BLaER1 treated with 17β-estradiol and CSF1 and Interleukin-3, amounts not matched to agents 10 nM and 100 nM (cell line): Measurements from ENCODE around the gene CD48.
A peak's percentile ranks its signal among the peaks of the same experiment; 100 is the strongest.
"Not testable (repeated sequence)": the region's sequence is repeated elsewhere in the genome, so short reads cannot be mapped to it uniquely, and the experiment has no call there.

Source experiments
- H3K27ac ChIP-seq, 11 experiments: shearing (Covaris generic); formaldehyde crosslinking; 2 replicates each; pipeline ENCODE4 v1.8.1; 2022
- H3K27me3 ChIP-seq, 11 experiments: shearing (Covaris generic); formaldehyde crosslinking; 2 replicates each; pipeline ENCODE4 v1.8.1; 2022
- H3K36me3 ChIP-seq, 11 experiments: shearing (Covaris generic); formaldehyde crosslinking; 2 replicates each; pipeline ENCODE4 v1.8.1; 2022
- H3K4me1 ChIP-seq, 10 experiments: shearing (Covaris generic); formaldehyde crosslinking; 2 replicates each; pipeline ENCODE4 v1.8.1; 2022
- H3K4me2 ChIP-seq, 11 experiments: shearing (Covaris generic); formaldehyde crosslinking; 2 replicates each; pipeline ENCODE4 v1.8.1; 2022
- H3K4me3 ChIP-seq, 10 experiments: shearing (Covaris generic); formaldehyde crosslinking; 2 replicates each; pipeline ENCODE4 v1.8.1; 2022
- H3K9ac ChIP-seq, 11 experiments: shearing (Covaris generic); formaldehyde crosslinking; 2 replicates each; pipeline ENCODE4 v1.8.1; 2022
- H3K9me3 ChIP-seq, 11 experiments: shearing (Covaris generic); formaldehyde crosslinking; replicated peaks in 1 of 11; 2 replicates each; pipeline ENCODE4 v1.8.1; 2022
- H4K20me1 ChIP-seq, 11 experiments: shearing (Covaris generic); formaldehyde crosslinking; 2 replicates each; pipeline ENCODE4 v1.8.1; 2022
- Cebpa-rat ChIP-seq, 11 experiments: shearing (Covaris generic); IDR thresholded peaks; 2 replicates each; pipeline ENCODE4 v1.8.1; 2022

CD48 gene

DNA sequence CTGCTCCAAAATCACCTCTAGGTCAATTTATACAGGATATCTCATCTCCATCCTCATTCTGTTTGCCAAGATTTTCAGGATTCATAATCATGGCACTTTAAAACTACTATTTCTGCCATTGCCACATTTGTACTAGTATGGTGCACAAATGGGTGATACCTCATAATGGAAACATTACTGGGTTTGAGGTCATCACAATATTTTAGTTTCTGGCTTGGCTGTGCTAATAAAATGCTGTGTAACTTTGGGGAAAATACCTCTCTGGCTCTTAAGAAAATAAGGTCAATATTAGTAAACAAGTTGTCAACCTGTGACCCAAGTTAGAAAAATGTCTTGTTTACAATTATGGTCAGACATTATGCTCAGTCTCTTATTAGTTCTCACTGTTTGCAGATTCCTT lies 22.7 kb upstream of the CD48 start:
- Histone ChIP-seq H3K27ac (no peak overlapping the region), H3K27me3 (no peaks in the 10 kb centered on the region), H3K36me3 (no peaks in the 10 kb centered on the region), H4K20me1 (no peaks in the 10 kb centered on the region), H3K9me3 (peaks cover 13 to 36% (median 18%) of the 10 kb centered on the region in 11 experiments), H3K4me3 (no peak overlapping the region), H3K4me1 (peaks cover 6 to 40% (median 11%) of the 10 kb centered on the region in 10 experiments; a peak in 15 of 20 replicates), H3K4me2 (peak overlapping the region in 7 of 11 experiments; percentile 4 to 52 (median 48); a peak in 7 of 22 replicates), H3K9ac (no peak overlapping the region)
- TF ChIP-seq Cebpa-rat (IDR thresholded peaks at IDR 0.05), result no peak

DNA sequence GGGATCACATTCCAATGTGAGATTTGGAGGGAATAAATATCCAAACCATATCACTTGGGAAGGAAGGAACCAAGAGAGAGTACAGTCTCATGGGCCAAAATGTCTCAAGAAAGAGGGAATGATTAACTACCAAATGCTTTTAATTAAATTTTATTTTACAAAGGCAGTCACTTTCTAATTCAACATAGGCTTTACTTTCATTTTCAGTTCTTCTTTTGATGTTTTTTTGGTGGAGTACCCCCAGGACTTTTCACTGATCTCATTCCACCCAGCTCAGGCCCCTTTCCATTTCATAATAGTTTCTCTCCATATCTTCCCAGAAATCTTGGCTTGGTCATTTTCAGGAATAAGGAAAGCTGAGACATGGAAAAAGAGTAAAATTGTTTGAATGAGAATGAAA lies 22.3 kb upstream of the CD48 start:
- Histone ChIP-seq H3K4me2 (peak overlapping the region; percentile 4 to 62 (median 48); a peak in 18 of 22 replicates), H3K4me3 (no peak overlapping the region)
- TF ChIP-seq Cebpa-rat (IDR thresholded peaks at IDR 0.05), result no peak

DNA sequence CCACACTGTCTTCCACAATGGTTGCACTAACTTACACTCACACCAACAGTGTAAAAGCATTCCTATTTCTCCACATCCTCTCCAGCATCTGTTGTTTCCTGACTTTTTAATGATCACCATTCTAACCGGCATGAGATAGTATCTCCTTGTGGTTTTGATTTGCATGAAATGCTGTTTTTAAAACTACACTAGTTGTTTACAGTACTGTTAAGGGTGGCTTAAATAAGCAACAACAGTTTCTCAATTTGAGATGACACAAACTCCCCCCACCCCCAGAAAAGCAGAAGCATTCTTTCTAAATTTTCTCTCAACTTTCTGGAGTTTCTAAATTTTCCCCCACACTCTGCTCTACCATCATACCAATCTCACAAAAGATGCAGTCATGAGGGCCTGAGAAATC lies 20.4 kb upstream of the CD48 start:
- Histone ChIP-seq H3K4me2 (peak overlapping the region in 3 of 11 experiments; percentile 41 to 58 (median 50); a peak in 6 of 22 replicates), H3K27ac (peak overlapping the region in 2 of 11 experiments; percentile 50; a peak in 4 of 22 replicates), H3K4me1 (peaks cover 7 to 43% (median 10%) of the 10 kb centered on the region in 10 experiments; a peak in 16 of 20 replicates), H3K4me3 (no peak overlapping the region), H4K20me1 (no peaks in the 10 kb centered on the region), H3K27me3 (no peaks in the 10 kb centered on the region), H3K36me3 (no peaks in the 10 kb centered on the region), H3K9me3 (peaks cover 8 to 30% (median 12%) of the 10 kb centered on the region in 11 experiments), H3K9ac (no peak overlapping the region)
- no peak for TF ChIP-seq Cebpa-rat (IDR thresholded peaks at IDR 0.05)

More for the DNA sequence above, 22.3 kb upstream of the CD48 start:
- Histone ChIP-seq H3K36me3 (no peaks in the 10 kb centered on the region), H4K20me1 (no peaks in the 10 kb centered on the region), H3K9ac (no peak overlapping the region), H3K27ac (peak overlapping the region in 3 of 11 experiments; percentile 25 to 44 (median 37); a peak in 3 of 22 replicates), H3K27me3 (no peaks in the 10 kb centered on the region), H3K9me3 (peaks cover 13 to 36% (median 18%) of the 10 kb centered on the region in 11 experiments), H3K4me1 (peaks cover 6 to 36% (median 8%) of the 10 kb centered on the region in 10 experiments; a peak in 15 of 20 replicates)

DNA sequence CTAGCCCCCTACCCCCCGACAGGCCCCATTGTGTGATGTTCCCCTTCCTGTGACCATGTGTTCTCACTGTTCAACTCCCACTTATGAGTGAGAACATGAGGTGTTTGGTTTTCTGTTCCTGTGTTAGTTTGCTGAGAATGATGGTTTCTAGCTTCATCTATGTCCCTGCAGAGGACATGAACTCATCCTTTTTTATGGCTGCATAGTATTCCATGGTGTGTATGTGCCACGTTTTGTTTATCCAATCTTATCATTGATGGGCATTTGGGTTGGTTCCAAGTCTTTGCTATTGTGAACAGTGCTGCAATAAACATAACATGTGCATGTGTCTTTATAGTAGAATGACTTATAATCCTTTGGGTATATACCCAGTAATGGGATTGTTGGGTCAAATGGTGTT lies 19.9 kb upstream of the CD48 start:
- Histone ChIP-seq H3K4me1 (peaks cover 8 to 47% (median 14%) of the 10 kb centered on the region in 10 experiments; a peak in 18 of 20 replicates), H3K9me3 (peaks cover 7 to 26% (median 8%) of the 10 kb centered on the region in 11 experiments), H3K4me2 (peak overlapping the region in 2 of 11 experiments; percentile 41 to 50; a peak in 4 of 22 replicates), H3K27ac (peak overlapping the region in 2 of 11 experiments; percentile 16 to 50; a peak in 1 of 22 replicates)
- H3K27me3 ChIP-seq, H3K36me3 ChIP-seq, H4K20me1 ChIP-seq, H3K9ac ChIP-seq, H3K4me3 ChIP-seq: not testable (repeated sequence)

DNA sequence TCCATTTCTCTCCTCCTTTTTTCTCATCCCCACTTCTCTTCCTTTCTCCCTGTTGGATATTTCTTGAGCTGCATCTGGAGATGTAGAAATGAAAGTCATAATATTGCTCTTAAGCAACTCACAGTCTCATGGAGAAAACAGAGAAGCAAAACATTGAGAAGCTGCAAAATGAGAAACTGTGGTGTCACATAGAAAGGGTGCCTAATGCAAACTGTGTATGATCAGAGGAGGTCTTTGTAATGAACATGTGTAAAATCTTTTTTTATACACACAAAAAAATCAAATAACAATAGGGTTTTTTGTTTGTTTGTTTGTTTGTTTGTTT lies 15.7 kb upstream of the CD48 start:
- no peaks in the 10 kb centered on the region for H4K20me1 ChIP-seq
- H3K9ac ChIP-seq, result no peak overlapping the region
- H3K4me1 ChIP-seq, result peaks cover 33 to 57% (median 41%) of the 10 kb centered on the region in 10 experiments
- peaks cover 0 to 5% (median 0%) of the 10 kb centered on the region in 11 experiments; a peak in 2 of 22 replicates for H3K9me3 ChIP-seq
- no peak overlapping the region for H3K4me3 ChIP-seq
- H3K36me3 ChIP-seq, result no peaks in the 10 kb centered on the region
- no peak overlapping the region for H3K27ac ChIP-seq
- peak overlapping the region in 8 of 11 experiments; percentile 1 to 66 (median 29); a peak in 12 of 22 replicates for H3K4me2 ChIP-seq
- no peaks in the 10 kb centered on the region for H3K27me3 ChIP-seq
- no peak for TF ChIP-seq Cebpa-rat (IDR thresholded peaks at IDR 0.05)

DNA sequence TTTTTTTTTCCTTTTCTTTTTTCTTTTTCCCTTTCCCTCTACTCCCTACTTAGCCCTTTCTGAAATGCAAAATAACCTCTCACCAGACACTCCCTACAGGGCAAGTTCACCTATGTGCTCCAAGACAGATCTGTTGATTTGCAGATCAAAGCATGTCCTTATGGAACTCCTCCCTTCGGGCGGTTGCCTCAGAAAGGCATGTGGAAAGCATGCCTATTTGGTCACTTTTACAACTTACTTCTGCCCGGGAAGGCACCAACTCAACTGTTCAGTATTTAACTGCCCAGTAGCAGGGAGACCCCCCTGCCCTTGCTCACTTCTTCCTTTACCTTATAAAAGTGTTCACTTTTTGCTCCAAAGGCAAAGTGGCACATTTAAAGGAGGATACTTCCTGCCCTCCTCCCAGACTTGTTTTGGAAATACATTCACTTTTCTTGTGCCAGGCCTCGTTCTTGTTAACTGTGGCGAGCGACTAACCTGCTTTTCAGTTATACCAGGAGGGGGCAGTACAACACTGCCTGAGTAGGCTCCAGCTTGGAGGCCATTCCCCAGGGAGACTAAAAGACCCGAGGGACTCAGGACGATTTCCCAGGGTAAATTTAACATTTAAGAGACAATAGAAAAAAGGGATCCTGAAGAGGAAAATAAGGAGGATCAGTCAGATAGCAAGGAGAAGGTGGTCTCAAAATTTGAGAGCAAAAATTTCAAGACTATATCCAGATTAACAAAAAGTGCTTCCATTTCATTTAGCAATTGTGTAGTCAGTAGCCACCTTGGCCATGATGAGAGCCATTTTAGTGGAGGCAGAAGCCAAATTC lies 15.1 kb upstream of the CD48 start:
- no peaks in the 10 kb centered on the region for H3K36me3 ChIP-seq
- H3K9me3 ChIP-seq, result peaks cover 0 to 4% (median 0%) of the 10 kb centered on the region in 11 experiments; a peak in 2 of 22 replicates
- H3K27me3 ChIP-seq, result no peaks in the 10 kb centered on the region
- peak overlapping the region in 2 of 11 experiments; percentile 7 to 46; a peak in 3 of 22 replicates for H3K27ac ChIP-seq
- TF ChIP-seq Cebpa-rat (IDR thresholded peaks at IDR 0.05), result no peak
- peaks cover 35 to 57% (median 42%) of the 10 kb centered on the region in 10 experiments for H3K4me1 ChIP-seq
- H3K4me2 ChIP-seq, result peak overlapping the region in 10 of 11 experiments; percentile 1 to 66 (median 29); a peak in 16 of 22 replicates
- H3K4me3 ChIP-seq, result no peak overlapping the region
- H4K20me1 ChIP-seq, result no peaks in the 10 kb centered on the region
- peak overlapping the region in 1 of 11 experiments; percentile 20; a peak in 1 of 22 replicates for H3K9ac ChIP-seq

DNA sequence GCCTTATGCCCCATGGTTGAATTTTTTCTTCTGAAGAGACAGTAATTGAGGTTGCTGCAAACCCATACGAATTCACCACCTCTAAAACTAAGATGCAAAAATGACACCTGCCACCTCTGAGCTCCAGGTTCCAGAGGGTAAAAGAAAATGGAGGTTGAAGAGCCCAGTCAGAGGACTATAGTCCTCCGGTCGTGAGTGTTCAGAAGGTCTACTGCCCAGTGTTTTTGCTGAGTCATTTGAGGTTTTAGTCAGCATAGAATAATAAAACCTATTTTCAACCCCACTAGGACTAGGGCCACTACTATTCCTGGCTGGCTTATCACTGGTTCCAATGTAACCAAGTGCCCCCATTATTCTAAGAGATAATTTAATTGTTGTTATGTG lies 14.5 kb upstream of the CD48 start:
- Histone ChIP-seq H3K4me3 (no peak overlapping the region), H3K27me3 (no peaks in the 10 kb centered on the region), H3K4me2 (peak overlapping the region in 9 of 11 experiments; percentile 1 to 66 (median 29); a peak in 14 of 22 replicates), H4K20me1 (no peaks in the 10 kb centered on the region), H3K9ac (no peak overlapping the region; a peak in 1 of 22 replicates), H3K9me3 (peaks cover 0 to 6% (median 0%) of the 10 kb centered on the region in 11 experiments; a peak in 5 of 22 replicates), H3K4me1 (peaks cover 35 to 58% (median 42%) of the 10 kb centered on the region in 10 experiments), H3K36me3 (no peaks in the 10 kb centered on the region), H3K27ac (peak overlapping the region in 2 of 11 experiments; percentile 7 to 46; a peak in 2 of 22 replicates)
- no peak for TF ChIP-seq Cebpa-rat (IDR thresholded peaks at IDR 0.05)

DNA sequence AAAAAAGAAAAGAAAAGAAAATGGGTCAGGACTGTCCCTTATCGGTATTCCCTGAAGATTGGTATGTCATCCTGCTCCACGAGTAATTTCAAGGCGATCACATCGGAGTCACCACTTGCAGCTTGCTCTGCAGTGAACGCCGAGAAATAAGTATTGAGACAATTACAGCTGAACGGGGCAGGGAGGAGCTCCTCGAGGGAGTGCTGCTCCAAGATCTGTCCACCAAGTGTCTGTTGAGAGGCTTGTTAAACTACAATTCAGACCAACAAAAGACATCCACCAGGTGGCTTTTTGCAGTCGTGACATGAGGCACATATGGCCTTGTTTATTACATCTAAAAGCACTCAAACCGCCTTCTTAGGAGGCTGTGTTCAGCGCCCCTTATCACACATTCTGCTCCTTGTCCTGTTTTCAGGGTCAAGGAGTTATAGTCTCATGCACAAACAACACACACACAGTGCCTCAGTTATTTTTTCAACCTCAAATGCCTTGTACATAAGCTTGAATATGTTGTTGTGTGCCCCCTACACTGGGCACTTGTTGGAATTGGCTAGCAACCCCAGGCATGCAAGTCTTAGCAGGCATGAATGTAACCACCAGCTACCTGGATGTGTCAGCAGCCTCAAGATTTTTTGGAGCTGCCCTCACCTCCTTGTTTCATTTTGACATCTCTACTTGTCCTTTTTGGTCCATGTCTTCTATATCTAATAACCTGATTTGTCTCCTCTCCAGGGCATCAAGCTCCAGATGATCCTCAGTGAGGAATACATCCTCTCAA lies 13.0 kb upstream of the CD48 start:
- Histone ChIP-seq H3K27ac (no peak overlapping the region), H3K9ac (no peak overlapping the region), H3K4me1 (peaks cover 41 to 72% (median 45%) of the 10 kb centered on the region in 10 experiments), H3K27me3 (no peaks in the 10 kb centered on the region), H3K4me2 (peak overlapping the region in 5 of 11 experiments; percentile 5 to 54 (median 45); a peak in 5 of 22 replicates), H3K36me3 (no peaks in the 10 kb centered on the region), H3K4me3 (no peak overlapping the region), H3K9me3 (peaks cover 0 to 8% (median 0%) of the 10 kb centered on the region in 11 experiments; a peak in 3 of 22 replicates), H4K20me1 (no peaks in the 10 kb centered on the region)
- TF ChIP-seq Cebpa-rat (IDR thresholded peaks at IDR 0.05), result no peak
